ENCODE results near the gene FOXO4. TPM values are rescaled to one million over a fixed set of nuclear protein-coding genes. Genes with fewer than 3 reads are reported as not detected.

Gene FOXO4
- total RNA-seq, 1 donor from 2014 or later = 56.3 TPM

DNA sequence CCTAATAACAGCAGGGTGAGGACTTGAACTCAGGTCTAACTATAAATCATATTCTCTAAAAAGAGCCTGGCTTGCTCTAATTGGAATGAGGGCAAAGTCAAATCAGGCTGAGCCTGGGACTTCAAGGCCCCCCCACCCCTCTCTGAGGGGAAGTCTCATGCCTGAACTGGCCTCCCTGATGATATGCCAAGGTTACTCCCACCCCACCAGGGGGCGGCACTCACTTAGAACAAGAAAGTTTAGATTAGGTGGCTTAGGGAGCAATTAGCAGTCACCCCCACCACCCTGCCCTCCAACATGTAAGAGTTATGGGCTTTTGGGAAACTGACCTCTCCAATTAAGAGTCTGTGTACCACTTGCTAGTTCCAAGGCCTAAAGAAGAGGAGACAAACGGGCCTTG is 2.7 kb downstream of the FOXO4 start:
- peak; percentile 18 for ATAC-seq
- DNase-seq = peak; percentile 61
- intact Hi-C loops (cut with micrococcal nuclease) = no loop called here

DNA sequence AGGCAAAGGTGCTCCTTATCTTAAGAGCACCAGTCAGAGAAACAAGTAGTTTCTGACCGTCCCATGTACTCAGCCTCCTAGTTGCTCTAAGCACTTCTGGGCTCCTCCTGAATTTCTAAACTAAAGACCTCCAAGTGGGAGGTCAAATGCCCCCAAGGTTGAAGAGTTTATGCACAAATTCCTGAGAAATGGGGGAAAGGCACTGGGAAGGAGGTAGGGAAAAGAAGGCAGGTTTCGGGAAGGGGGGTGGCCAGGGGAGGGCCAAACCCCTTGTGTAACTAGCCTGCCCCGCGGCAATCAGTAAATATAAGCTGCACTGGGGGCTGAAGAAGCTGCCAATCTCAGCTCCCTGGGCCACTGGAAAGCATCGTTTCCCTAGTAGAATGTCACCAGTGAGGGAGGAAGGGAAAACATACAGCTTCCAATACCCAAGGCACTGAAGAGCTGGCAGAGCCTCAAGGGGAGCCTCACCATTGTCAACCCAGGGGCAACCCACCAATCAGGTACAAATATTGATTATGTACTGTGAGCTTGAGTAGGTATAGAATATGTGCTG is 3.4 kb downstream of the FOXO4 start:
- intact Hi-C loops (cut with micrococcal nuclease) = no loop called here
- DNase-seq (no peak), ATAC-seq (no peak)

DNA sequence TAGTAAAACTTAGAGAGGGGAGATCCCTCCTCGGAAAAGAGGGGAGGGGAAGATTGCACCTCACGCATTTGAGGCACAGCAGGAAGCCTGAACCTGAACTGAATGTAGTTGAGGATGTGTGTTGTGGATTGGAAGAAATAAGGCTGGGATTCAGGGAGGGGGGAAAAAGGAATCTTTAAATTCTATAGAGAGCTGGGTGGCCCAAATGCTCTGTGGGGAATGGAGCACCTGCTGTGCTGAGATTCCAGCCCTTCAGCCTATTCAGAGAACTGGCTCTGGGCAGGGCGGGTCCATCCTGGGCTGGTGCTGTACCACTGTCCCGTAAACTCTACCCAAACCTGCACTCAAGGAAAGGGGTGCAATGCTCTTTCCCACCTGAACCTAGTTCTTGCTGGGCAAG is 4.1 kb downstream of the FOXO4 start:
- intact Hi-C loops (cut with micrococcal nuclease) = no loop called here
- ATAC-seq (no peak), DNase-seq (no peak)

DNA sequence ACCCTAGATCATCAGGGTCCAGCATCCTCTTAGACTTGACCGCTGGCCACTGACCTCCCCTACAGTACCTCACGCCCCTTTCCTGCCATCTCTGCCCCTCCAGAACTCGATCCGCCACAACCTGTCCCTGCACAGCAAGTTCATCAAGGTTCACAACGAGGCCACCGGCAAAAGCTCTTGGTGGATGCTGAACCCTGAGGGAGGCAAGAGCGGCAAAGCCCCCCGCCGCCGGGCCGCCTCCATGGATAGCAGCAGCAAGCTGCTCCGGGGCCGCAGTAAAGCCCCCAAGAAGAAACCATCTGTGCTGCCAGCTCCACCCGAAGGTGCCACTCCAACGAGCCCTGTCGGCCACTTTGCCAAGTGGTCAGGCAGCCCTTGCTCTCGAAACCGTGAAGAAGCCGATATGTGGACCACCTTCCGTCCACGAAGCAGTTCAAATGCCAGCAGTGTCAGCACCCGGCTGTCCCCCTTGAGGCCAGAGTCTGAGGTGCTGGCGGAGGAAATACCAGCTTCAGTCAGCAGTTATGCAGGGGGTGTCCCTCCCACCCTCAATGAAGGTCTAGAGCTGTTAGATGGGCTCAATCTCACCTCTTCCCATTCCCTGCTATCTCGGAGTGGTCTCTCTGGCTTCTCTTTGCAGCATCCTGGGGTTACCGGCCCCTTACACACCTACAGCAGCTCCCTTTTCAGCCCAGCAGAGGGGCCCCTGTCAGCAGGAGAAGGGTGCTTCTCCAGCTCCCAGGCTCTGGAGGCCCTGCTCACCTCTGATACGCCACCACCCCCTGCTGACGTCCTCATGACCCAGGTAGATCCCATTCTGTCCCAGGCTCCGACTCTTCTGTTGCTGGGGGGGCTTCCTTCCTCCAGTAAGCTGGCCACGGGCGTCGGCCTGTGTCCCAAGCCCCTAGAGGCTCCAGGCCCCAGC is 5.2 kb downstream of the FOXO4 start:
- intact Hi-C loops (cut with micrococcal nuclease) = no loop called here
- DNase-seq = no peak
- ATAC-seq = no peak

DNA sequence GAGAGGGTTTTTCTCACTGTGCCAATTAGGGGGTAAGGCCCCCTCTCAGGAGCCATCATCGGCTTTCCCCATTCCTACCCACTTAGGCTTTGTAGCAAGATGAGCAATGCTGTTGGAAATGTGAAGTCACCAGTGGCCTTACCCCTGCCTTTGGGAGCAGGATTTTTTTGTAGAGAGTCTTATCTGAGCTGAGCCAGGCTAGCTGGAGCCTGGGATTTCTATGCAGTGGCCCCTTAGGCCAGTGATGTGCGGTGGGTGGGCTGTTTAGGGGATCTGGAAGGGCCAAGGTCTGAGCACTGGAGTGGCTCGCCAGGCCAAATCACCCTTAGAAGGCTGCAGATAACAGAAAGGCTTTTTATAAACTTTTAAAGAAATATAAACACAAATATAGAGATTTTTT is 6.6 kb downstream of the FOXO4 start:
- no peak for DNase-seq
- intact Hi-C loops (cut with micrococcal nuclease) = no loop called here
- no peak for ATAC-seq

DNA sequence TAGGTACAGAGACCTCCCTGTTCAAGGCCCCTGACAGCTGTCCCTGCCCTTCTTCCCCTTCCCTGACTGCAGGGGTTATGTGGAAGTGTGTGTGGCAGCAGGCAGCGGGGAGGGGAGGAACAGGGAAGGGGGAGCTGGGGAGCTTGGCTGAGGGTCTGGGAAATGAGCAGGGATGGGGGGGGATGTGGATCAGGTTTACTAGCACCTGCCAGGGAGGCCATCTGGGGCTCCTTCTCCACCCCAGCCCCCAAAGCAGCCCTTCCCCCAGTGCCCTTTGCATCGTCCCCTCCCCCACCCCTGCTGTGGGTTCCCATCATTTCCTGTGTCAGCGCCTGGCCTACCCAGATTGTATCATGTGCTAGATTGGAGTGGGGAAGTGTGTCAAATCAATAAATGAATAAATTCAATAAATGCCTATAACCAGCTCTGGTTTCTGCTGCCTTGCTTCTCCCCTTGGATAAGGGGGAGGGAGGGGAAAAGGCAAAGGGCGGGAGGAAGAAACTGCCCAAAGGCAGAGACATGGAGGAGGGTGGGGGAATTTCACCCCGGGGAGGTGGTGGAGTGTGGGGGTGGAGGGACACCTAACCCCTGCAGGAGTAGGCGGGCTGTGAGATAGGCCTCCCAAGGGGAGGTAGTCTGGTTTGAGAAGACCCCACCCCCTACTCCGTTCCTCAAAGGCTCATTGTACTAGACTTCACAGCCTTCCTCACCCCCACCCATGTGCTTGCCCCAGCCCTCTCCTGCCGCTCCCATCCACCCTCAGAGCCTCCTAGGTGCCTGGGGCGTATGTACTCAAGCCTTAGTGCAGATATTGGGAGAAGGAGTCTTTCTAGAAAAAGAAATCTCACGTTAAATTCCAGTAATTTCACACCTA is 7.7 kb downstream of the FOXO4 start:
- no peak for DNase-seq
- ATAC-seq = peak; percentile 41
- intact Hi-C loops (cut with micrococcal nuclease) = no loop called here

DNA sequence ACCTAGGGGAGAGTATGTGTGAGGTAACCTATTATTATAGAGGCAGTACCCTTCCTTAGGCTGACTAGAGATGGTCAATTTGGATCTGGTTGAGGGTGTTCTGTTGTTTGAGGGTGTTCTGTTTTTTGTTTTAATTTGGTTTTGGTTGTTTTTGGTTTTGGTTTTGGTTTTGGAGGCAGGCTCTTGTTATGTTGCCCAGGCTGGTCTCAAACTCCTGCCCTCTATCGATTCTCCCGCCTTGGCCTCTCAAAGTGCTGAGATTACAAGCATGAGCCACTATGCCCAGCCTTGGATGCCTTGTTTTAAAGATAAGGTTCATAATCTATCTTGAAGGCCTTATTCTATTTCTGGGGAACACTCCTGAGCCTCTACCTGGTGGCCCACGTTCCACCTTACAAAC is 10.0 kb downstream of the FOXO4 start:
- intact Hi-C loops (cut with micrococcal nuclease) = no loop called here

DNA sequence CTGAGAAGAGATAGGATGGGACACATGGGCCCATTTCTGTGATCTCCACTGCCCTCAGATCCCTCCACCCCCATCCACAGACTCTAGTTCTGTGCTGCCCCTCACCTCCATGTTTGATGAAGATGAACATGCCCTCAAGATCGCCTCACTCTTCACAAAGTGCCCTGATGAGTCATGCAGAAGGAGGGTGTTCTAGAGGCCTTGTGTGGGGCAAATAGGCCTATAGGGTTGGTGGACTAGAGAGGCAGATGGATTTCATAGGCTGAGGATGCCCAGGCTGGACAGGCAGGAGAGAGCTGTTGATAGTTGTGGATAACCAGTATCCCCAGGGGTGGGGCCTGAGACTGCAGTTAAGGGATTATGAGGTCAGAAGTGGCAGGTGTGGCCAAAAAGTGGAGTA is 10.8 kb downstream of the FOXO4 start, which contains the start of gene CXorf65:
Gene CXorf65 (minus strand): TSS at position 314 of the 400 bp plus-strand sequence. CDS start 184 bp downstream, at position 130.
- ATAC-seq (no peak), DNase-seq (no peak)
- intact Hi-C loops (cut with micrococcal nuclease) = no loop called here

More for the DNA sequence above, 10.0 kb downstream of the FOXO4 start:
- DNase-seq = no peak
- no peak for ATAC-seq

DNA sequence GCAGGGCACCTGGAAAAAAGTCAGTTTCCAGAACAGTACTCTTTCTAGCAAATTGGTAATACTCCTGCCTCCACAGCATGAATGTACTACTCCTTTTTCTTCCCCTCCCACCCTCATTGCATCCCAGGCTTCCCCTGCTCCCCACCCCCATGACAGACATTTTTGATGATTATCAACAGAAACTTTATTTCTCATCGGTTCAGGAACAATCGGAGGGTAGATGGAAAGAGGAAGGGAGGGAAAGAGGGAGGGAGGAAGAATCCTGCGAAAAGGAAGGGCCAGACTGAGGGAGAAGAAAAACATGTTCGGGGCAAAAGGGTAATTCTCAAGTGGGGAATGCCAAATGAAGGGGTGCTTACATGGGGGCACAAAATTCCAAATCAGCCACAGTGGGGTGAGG is 11.6 kb downstream of the FOXO4 start:
- intact Hi-C loops (cut with micrococcal nuclease) = no loop called here
- DNase-seq (no peak), ATAC-seq (no peak)

DNA sequence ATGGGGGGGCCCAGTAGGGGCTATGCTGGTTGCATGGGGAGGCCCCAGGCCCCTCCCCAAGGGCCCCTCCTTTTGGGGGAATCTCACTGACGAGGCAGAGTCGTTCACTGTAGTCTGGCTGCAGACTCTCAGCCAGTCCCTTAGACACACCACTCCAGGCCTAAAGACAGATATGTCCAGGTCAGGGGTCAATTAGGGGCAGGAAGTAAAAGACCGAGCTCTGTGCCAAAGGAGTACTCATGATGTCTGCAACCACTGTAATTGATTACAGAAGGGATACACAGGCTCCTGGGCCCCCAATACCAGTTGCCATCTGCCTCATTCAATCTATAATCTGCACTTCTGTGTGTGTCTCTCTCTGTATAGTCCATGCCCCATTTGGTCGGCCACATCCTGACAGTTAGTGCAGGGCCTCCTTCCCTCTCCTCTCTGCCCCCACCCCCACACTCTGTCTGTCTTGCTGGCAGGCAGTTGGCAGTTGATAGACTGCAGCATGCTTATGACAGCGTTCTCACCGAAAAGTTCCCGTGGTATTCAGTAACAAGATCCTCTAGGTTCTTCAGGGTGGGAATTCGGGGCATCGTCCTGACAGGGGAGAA is 12.2 kb downstream of the FOXO4 start:
- ATAC-seq (peak; percentile 37), DNase-seq (no peak)
- intact Hi-C loops (cut with micrococcal nuclease) = no loop called here

DNA sequence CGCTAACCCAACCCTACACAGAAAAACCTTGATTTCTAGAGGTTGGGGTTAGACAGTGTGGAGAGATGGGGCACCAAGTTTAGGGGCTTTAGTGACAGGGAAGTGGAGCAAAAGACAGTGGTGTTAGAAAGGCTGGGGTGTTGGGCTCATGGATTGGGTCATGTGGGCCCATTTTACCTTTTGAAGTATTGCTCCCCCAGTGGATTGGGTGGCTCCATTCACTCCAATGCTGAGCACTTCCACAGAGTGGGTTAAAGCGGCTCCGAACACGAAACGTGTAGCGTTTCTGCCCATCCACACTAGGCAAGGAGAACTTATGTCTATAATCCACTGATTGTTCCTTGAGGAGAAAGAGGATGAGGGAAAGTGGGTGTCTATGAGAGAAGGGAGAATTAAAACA is 13.4 kb downstream of the FOXO4 start:
- DNase-seq (no peak), ATAC-seq (no peak)
- intact Hi-C loops (cut with micrococcal nuclease) = no loop called here

DNA sequence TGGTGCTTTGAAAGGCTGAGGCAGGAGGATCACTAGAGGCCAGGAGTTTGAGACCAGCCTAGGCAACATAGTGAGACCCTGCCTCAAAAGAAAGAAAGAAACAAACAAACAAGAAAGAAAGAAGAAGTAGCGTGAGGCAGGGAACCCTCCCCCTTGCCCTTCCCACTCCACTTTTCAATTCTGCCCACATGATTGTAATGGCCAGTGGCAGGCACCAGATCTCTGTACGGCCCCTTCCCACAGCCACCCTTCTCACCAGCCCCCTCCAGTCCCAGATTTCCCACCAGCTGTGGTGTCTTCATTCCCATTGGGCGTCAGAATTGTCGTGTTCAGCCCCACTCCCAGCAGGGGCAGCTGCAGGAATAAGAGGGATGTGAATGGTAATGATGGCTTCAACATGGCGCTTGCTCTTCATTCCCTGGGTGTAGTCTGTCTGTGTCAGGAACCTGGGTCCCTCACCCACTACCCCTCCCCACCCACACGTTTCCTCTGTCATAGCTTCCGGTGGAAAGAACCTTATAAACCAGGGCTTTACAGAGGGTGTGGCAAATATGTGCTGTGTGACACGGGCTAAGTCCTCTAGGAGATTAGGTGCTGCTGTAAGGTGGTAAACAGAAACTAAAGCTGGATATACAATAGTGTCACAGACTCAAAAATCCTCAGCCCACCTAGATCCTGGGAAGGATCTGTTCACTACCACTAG is 15.6 kb downstream of the FOXO4 start, which contains the start of gene IL2RG:
Gene IL2RG (minus strand): TSS at position 437 of the 703 bp plus-strand sequence. CDS start 38 bp downstream, at position 399.
- DNase-seq (no peak), ATAC-seq (no peak)
- intact Hi-C loops (cut with micrococcal nuclease) = no loop called here

DNA sequence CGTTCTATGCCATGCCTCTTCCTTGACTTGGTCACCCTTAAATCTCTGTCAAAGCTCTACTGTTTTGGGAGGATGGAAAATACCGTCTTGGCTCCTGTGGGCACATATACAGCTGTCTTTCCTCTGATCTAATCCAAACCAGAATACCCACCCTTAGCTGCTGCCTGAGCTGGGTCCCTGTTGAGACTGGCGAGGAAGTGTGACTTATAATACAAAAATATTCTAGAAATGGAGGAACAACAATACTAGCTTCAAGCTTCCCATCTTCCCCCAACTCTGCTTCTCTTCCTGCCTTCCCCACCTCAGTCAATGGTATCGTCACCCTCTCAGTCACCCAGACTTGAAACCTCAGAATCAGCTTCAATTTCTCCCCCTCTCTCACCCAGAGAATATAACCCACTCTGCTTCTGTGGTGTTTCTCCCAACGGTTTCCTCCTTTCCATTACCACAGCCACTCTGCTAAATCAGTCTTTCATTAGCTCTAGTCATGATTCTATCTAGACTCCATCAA is 16.3 kb downstream of the FOXO4 start:
- no peak for ATAC-seq
- DNase-seq = no peak
- intact Hi-C loops (cut with micrococcal nuclease) = no loop called here

DNA sequence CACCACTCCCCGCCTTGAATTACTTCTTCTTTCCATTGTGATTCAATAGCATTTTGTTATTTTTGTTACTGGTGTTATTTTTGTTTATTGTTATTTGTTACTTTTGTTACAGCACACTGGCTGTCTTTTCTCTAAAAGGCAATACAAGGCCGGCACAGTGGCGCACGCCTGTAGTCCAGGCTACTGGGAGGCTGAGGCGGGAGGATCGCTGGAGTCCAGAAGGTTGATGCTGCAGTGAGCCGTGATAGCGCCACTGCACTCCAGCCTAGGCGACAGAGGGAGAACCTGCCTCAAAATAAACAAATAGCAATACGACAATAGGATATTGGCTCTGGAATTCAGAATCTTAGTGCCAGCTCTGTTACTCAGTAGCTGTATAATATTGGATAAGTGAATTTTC is 21.7 kb downstream of the FOXO4 start:
- ATAC-seq (no peak), DNase-seq (no peak)
- intact Hi-C loops (cut with micrococcal nuclease) = no loop called here

DNA sequence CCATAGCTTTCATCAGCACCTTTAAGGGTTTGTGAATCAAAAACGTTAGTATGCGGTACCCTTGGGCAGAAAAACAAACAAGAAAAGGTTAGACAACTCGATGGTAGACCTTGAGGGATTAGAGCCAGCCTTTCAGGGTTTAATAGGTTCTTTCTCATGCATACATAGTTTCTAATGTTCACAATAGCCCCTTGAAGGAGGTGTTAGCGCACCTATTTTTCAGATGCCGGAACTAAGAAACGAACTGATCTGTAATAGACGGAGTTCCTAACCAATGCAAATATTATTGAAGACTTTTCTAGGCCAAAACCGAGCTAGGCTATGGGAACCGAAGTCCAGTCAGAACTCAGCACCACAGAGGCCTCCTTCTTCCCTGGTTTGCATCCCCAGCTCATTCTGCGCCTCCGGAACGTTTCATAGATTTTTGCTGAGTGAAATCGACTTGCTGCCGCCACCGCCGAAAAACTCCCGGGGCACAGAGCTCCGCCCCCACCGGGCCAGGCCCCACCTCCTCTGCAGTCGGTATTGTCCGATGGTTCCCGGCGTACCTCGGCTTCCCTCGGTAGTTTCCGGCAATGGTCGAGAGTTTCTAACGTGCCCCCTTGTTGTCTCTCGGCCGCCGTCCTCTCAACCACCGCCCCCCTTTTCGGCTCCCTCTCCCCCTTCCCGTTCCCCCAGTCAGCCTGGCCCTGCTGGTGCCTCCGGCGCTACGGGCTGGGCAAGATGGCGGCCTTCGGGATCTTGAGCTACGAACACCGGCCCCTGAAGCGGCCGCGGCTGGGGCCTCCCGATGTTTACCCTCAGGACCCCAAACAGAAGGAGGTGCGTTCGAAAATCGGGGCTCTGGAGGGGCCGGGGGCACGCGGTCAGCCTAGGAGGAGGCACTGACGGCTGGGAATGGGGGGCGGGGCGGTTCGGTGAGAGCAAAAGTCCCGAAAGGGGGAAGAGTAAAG is 22.7 kb downstream of the FOXO4 start, which contains the start of gene MED12:
Gene MED12 (plus strand): TSS at position 565 of the 953 bp plus-strand sequence. CDS start 159 bp downstream, at position 724.
- intact Hi-C loops (cut with micrococcal nuclease) = no loop called here
- DNase-seq (peak; percentile 89), ATAC-seq (peak; percentile 100)

DNA sequence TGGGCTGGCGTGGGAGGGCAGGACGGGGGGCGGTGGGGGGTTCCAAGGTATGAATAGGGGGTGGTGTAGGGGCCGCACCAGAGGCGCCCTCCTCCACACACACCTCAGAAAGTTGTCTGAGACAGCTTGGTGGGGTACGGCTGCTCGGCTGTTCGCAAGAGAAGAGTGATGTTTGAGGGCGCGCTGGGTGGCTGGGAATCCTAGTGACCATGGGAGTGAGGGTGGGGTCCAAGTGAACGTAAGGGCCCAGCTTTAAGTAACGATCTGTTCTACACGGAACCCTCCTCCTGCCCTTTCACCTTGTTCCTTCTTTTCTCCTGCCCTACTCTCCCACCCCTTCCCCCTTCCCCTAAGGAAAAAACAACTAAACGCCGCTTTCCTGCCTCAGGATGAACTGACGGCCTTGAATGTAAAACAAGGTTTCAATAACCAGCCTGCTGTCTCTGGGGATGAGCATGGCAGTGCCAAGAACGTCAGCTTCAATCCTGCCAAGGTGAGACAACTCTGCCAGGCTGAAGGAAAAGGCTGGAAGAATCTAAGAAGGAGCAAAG is 23.4 kb downstream of the FOXO4 start:
- ATAC-seq (peak; percentile 43), DNase-seq (no peak)
- intact Hi-C loops (cut with micrococcal nuclease) = no loop called here

All from left ventricle myocardium superior (tissue), 1 donor.